ENCODE measurements around the gene NCBP2L.

GRCh38 chrX:107818900-107819521 is 41.5 kb downstream of the NCBP2L start:
- TF ChIP-seq CTCF (IDR thresholded peaks at IDR 0.05; ENCODE audit: extremely low read depth in 1 of 2, insufficient read depth in 1 of 2, low read depth in 1 of 2, low read length in 2 of 2): no peak
- TF ChIP-seq POLR2A (IDR thresholded peaks at IDR 0.05; ENCODE audit: low read depth, low read length): no peak
- TF ChIP-seq MAX (IDR thresholded peaks at IDR 0.05; ENCODE audit: insufficient read depth, insufficient read length): no peak
- TF ChIP-seq EZH2 (IDR thresholded peaks at IDR 0.05; ENCODE audit: borderline replicate concordance, low read depth, low read length, severe bottlenecking): no peak
- no peak for TF ChIP-seq MYC (IDR thresholded peaks at IDR 0.05; ENCODE audit: low read depth, low read length)
- no peak for TF ChIP-seq POLR2AphosphoS5 (IDR thresholded peaks at IDR 0.05; ENCODE audit: insufficient read depth, low read depth, low read length)
- TF ChIP-seq GATA2 (IDR thresholded peaks at IDR 0.05; ENCODE audit: insufficient read depth, insufficient read length, low read depth, low read length): no peak
- TF ChIP-seq JUN (IDR thresholded peaks at IDR 0.05; ENCODE audit: borderline replicate concordance, insufficient read depth, insufficient read length, low read depth): no peak
- TF ChIP-seq FOS (IDR thresholded peaks at IDR 0.05; ENCODE audit: borderline replicate concordance, insufficient read depth, low read length): no peak

Data from endothelial cell of umbilical vein (primary cell).